MM.1S (cell line): ENCODE data around the gene BGN.

Experiments
- DNase-seq: peaks from one replicate; pipeline ENCODE4 v3.0.0-alpha.2; 2015
- H2AFZ ChIP-seq: fragments of 300-600 bp; sonication (generic); 2 replicates; pipeline ENCODE4 v1.6.0; 2016; ENCODE audit warnings: antibody characterized with exemption, low read length
- H3F3A ChIP-seq: fragments of 300-600 bp; sonication (generic); 2 replicates; pipeline ENCODE4 v1.6.1; 2016; ENCODE audit warnings: mild to moderate bottlenecking, antibody characterized with exemption, low read length, moderate library complexity, mixed read lengths; ENCODE audit not compliant: insufficient read depth
- H3K27ac ChIP-seq: fragments of 300-600 bp; sonication (generic); 2 replicates; pipeline ENCODE4 v1.5.1; 2016; ENCODE audit warnings: mild to moderate bottlenecking, low read length
- H3K27me3 ChIP-seq: fragments of 300-600 bp; sonication (generic); replicated peaks from 2 replicates; pipeline ENCODE4 v1.6.0; 2016; ENCODE audit warnings: low read length; ENCODE audit not compliant: insufficient read depth
- H3K36me3 ChIP-seq: fragments of 300-600 bp; sonication (generic); replicated peaks from 2 replicates; pipeline ENCODE4 v1.6.1; 2016; ENCODE audit warnings: mild to moderate bottlenecking, low read length, mixed read lengths; ENCODE audit not compliant: insufficient read depth
- H3K4me1 ChIP-seq: fragments of 300-600 bp; sonication (generic); 2 replicates; pipeline ENCODE4 v1.6.1; 2016; ENCODE audit warnings: low read length, mixed read lengths
- H3K4me2 ChIP-seq: fragments of 300-600 bp; sonication (generic); 2 replicates; pipeline ENCODE4 v1.6.0; 2016; ENCODE audit warnings: low read depth, low read length
- H3K4me3 ChIP-seq: fragments of 300-600 bp; sonication (generic); 2 replicates; pipeline ENCODE4 v1.5.1; 2016; ENCODE audit warnings: low read length, mixed read lengths
- H3K79me2 ChIP-seq: fragments of 300-600 bp; sonication (generic); 2 replicates; pipeline ENCODE4 v1.6.1; 2016; ENCODE audit warnings: mixed run types, low read length, mixed read lengths
- H3K9ac ChIP-seq: fragments of 300-600 bp; sonication (generic); 2 replicates; pipeline ENCODE4 v1.6.1; 2016; ENCODE audit warnings: low read length, mixed read lengths
- H3K9me2 ChIP-seq: fragments of 300-600 bp; sonication (generic); replicated peaks from 2 replicates; pipeline ENCODE4 v1.6.1; 2016; ENCODE audit warnings: mild to moderate bottlenecking, low read length, mixed read lengths; ENCODE audit not compliant: insufficient read depth
- H3K9me3 ChIP-seq: fragments of 300-600 bp; sonication (generic); replicated peaks from 2 replicates; pipeline ENCODE4 v1.6.1; 2016; ENCODE audit warnings: mild to moderate bottlenecking, low read length, mixed read lengths; ENCODE audit not compliant: insufficient read depth
- H4K20me1 ChIP-seq: fragments of 300-600 bp; sonication (generic); 2 replicates; pipeline ENCODE4 v1.6.1; 2016; ENCODE audit warnings: mild to moderate bottlenecking, low read length, moderate library complexity, mixed read lengths; ENCODE audit not compliant: insufficient read depth
- EZH2 ChIP-seq: fragments of 300-600 bp; sonication (generic); optimal IDR thresholded peaks from 2 replicates; pipeline ENCODE3; 2017; ENCODE audit warnings: low read depth, mild to moderate bottlenecking, antibody characterized with exemption, low read length, mixed read lengths
- EZH2phosphoT487 ChIP-seq: fragments of 300-600 bp; sonication (generic); IDR thresholded peaks from 2 replicates; pipeline ENCODE4 v1.6.1; 2018; ENCODE audit warnings: antibody characterized with exemption, low read length
- TF ChIP-seq, protein P1 (sequence below): fragments of 300-600 bp; sonication (generic); IDR thresholded peaks from 2 replicates; pipeline ENCODE4 v1.5.1; 2016; ENCODE audit warnings: antibody characterized with exemption, low read length, mixed read lengths

Gene BGN

GRCh38 chrX:153456704-153457103 is 38.1 kb upstream of the BGN start:
- Histone ChIP-seq H3K4me1 (no peaks in the 10 kb centered on the region), H3K36me3 (no peaks in the 10 kb centered on the region), H3K9me2 (no peaks in the 10 kb centered on the region), H3K9ac (no peak overlapping the region), H3K9me3 (no peaks in the 10 kb centered on the region), H3K27ac (no peak overlapping the region), H3K79me2 (no peaks in the 10 kb centered on the region), H3K4me2 (no peak overlapping the region), H3K27me3 (no peaks in the 10 kb centered on the region), H2AFZ (no peak overlapping the region), H4K20me1 (no peaks in the 10 kb centered on the region), H3F3A (no peaks in the 10 kb centered on the region), H3K4me3 (no peak overlapping the region)
- DNase-seq, result no peak
- TF ChIP-seq EZH2phosphoT487 (no peak), EZH2 (no peak)
- TF ChIP-seq, protein P1, sequence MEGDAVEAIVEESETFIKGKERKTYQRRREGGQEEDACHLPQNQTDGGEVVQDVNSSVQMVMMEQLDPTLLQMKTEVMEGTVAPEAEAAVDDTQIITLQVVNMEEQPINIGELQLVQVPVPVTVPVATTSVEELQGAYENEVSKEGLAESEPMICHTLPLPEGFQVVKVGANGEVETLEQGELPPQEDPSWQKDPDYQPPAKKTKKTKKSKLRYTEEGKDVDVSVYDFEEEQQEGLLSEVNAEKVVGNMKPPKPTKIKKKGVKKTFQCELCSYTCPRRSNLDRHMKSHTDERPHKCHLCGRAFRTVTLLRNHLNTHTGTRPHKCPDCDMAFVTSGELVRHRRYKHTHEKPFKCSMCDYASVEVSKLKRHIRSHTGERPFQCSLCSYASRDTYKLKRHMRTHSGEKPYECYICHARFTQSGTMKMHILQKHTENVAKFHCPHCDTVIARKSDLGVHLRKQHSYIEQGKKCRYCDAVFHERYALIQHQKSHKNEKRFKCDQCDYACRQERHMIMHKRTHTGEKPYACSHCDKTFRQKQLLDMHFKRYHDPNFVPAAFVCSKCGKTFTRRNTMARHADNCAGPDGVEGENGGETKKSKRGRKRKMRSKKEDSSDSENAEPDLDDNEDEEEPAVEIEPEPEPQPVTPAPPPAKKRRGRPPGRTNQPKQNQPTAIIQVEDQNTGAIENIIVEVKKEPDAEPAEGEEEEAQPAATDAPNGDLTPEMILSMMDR, result no peak

GRCh38 chrX:153457136-153457825 is 37.5 kb upstream of the BGN start:
- H3K4me3 ChIP-seq, result no peak overlapping the region
- no peak for DNase-seq
- H3K9me3 ChIP-seq, result no peaks in the 10 kb centered on the region
- H3K4me1 ChIP-seq, result no peaks in the 10 kb centered on the region
- no peaks in the 10 kb centered on the region for H3F3A ChIP-seq
- H3K9me2 ChIP-seq, result no peaks in the 10 kb centered on the region
- H3K27ac ChIP-seq, result no peak overlapping the region
- TF ChIP-seq EZH2, result no peak
- no peak for TF ChIP-seq EZH2phosphoT487
- TF ChIP-seq, protein P1, result no peak
- no peak overlapping the region for H3K4me2 ChIP-seq
- no peak overlapping the region for H2AFZ ChIP-seq
- H3K36me3 ChIP-seq, result no peaks in the 10 kb centered on the region
- no peaks in the 10 kb centered on the region for H4K20me1 ChIP-seq
- H3K79me2 ChIP-seq, result no peaks in the 10 kb centered on the region
- H3K27me3 ChIP-seq, result no peaks in the 10 kb centered on the region
- H3K9ac ChIP-seq, result no peak overlapping the region

GRCh38 chrX:153457827-153458466 is 36.8 kb upstream of the BGN start:
- H3K79me2 ChIP-seq, result no peaks in the 10 kb centered on the region
- no peak overlapping the region for H3K4me3 ChIP-seq
- H3K9ac ChIP-seq, result no peak overlapping the region
- no peak overlapping the region for H3K4me2 ChIP-seq
- no peak overlapping the region for H3K27ac ChIP-seq
- no peaks in the 10 kb centered on the region for H3F3A ChIP-seq
- no peaks in the 10 kb centered on the region for H4K20me1 ChIP-seq
- no peaks in the 10 kb centered on the region for H3K27me3 ChIP-seq
- H3K36me3 ChIP-seq, result no peaks in the 10 kb centered on the region
- DNase-seq, result no peak
- H2AFZ ChIP-seq, result no peak overlapping the region
- no peaks in the 10 kb centered on the region for H3K9me3 ChIP-seq
- H3K9me2 ChIP-seq, result no peaks in the 10 kb centered on the region
- TF ChIP-seq EZH2phosphoT487, result no peak
- TF ChIP-seq, protein P1, result no peak
- no peak for TF ChIP-seq EZH2
- H3K4me1 ChIP-seq, result no peaks in the 10 kb centered on the region
